Neuron (in vitro differentiated cells): ENCODE results near the gene DMAC2L.

Experiments
- H2AFZ ChIP-seq: one replicate; pipeline ENCODE4 v1.6.1; 2013; ENCODE audit warnings: low read depth, mild to moderate bottlenecking, inconsistent platforms, low read length, moderate library complexity
- H3K27me3 ChIP-seq: one replicate; pipeline ENCODE4 v1.6.1; 2013; ENCODE audit warnings: low read length; ENCODE audit not compliant: insufficient read depth
- H3K36me3 ChIP-seq: one replicate; pipeline ENCODE4 v1.6.1; 2013; ENCODE audit warnings: low read length; ENCODE audit not compliant: insufficient read depth
- H3K4me1 ChIP-seq: one replicate; pipeline ENCODE4 v1.6.1; 2013; ENCODE audit warnings: low read length; ENCODE audit not compliant: insufficient read depth
- H3K4me3 ChIP-seq: 2 replicates; pipeline ENCODE4 v1.5.1; 2013; ENCODE audit warnings: mild to moderate bottlenecking, low read length, moderate library complexity
- H3K9me3 ChIP-seq: one replicate; pipeline ENCODE4 v1.6.1; 2013; ENCODE audit warnings: low read length

DMAC2L gene

GRCh38 chr14:50311972-50312733, at the start of gene DMAC2L, which contains the start of gene L2HGDH:
Gene DMAC2L (plus strand): TSS chr14:50312324. CDS start chr14:50321488, 9,164 bp downstream.
Gene L2HGDH (minus strand): TSS chr14:50312229. CDS start chr14:50312150, 79 bp downstream.
- Histone ChIP-seq H3K9me3 (no peaks in the 10 kb centered on the region), H2AFZ (peak within 1 kb of the TSS; percentile 71), H3K4me1 (peaks cover 10% of the 10 kb centered on the region), H3K36me3 (peaks cover 5% of the 10 kb centered on the region), H3K27me3 (no peaks in the 10 kb centered on the region), H3K4me3 (peak within 1 kb of the TSS; percentile 63)

- Histone ChIP-seq H2AFZ (no peak overlapping the region), H3K4me1 (no peaks in the 10 kb centered on the region), H3K9me3 (no peaks in the 10 kb centered on the region), H3K27me3 (no peaks in the 10 kb centered on the region), H3K36me3 (peaks cover 15% of the 10 kb centered on the region), H3K4me3 (no peak overlapping the region)
These were observed 49.3 kb upstream of the DMAC2L start for GRCh38 chr14:50262865-50263264.

GRCh38 chr14:50263321-50263720, 48.8 kb upstream of the DMAC2L start:
- no peaks in the 10 kb centered on the region for H3K27me3 ChIP-seq

GRCh38 chr14:50265029-50265428, 47.1 kb upstream of the DMAC2L start:
- Histone ChIP-seq H3K4me1 (no peaks in the 10 kb centered on the region), H3K4me3 (no peak overlapping the region), H3K9me3 (no peaks in the 10 kb centered on the region), H3K27me3 (no peaks in the 10 kb centered on the region), H3K36me3 (peaks cover 15% of the 10 kb centered on the region), H2AFZ (no peak overlapping the region)

More at GRCh38 chr14:50263321-50263720, 48.8 kb upstream of the DMAC2L start:
- Histone ChIP-seq H3K36me3 (peaks cover 15% of the 10 kb centered on the region), H3K4me1 (no peaks in the 10 kb centered on the region), H2AFZ (no peak overlapping the region), H3K4me3 (no peak overlapping the region), H3K9me3 (no peaks in the 10 kb centered on the region)

- Histone ChIP-seq H2AFZ (no peak overlapping the region), H3K36me3 (peaks cover 2% of the 10 kb centered on the region), H3K27me3 (no peaks in the 10 kb centered on the region), H3K9me3 (no peaks in the 10 kb centered on the region), H3K4me3 (no peak overlapping the region), H3K4me1 (no peaks in the 10 kb centered on the region)
These were observed 41.2 kb upstream of the DMAC2L start for GRCh38 chr14:50270932-50271331.

GRCh38 chr14:50272498-50272897, 39.6 kb upstream of the DMAC2L start:
- H3K27me3 ChIP-seq, result no peaks in the 10 kb centered on the region
- no peaks in the 10 kb centered on the region for H3K4me1 ChIP-seq
- no peaks in the 10 kb centered on the region for H3K9me3 ChIP-seq
- no peak overlapping the region for H2AFZ ChIP-seq
- no peak overlapping the region for H3K4me3 ChIP-seq
- peaks cover 2% of the 10 kb centered on the region for H3K36me3 ChIP-seq

GRCh38 chr14:50285861-50286260, 26.3 kb upstream of the DMAC2L start:
- Histone ChIP-seq H3K4me3 (no peak overlapping the region), H3K36me3 (peaks cover 6% of the 10 kb centered on the region), H3K27me3 (no peaks in the 10 kb centered on the region), H3K4me1 (no peaks in the 10 kb centered on the region), H3K9me3 (peaks cover 1% of the 10 kb centered on the region), H2AFZ (no peak overlapping the region)

GRCh38 chr14:50288146-50288545, 24.0 kb upstream of the DMAC2L start:
- H3K4me1 ChIP-seq, result no peaks in the 10 kb centered on the region
- H3K9me3 ChIP-seq, result peaks cover 3% of the 10 kb centered on the region
- H2AFZ ChIP-seq, result no peak overlapping the region
- H3K4me3 ChIP-seq, result no peak overlapping the region
- H3K36me3 ChIP-seq, result peaks cover 13% of the 10 kb centered on the region
- no peaks in the 10 kb centered on the region for H3K27me3 ChIP-seq

GRCh38 chr14:50290306-50290705, 21.8 kb upstream of the DMAC2L start:
- Histone ChIP-seq H3K27me3 (no peaks in the 10 kb centered on the region), H3K36me3 (peaks cover 17% of the 10 kb centered on the region), H3K9me3 (peaks cover 3% of the 10 kb centered on the region), H3K4me1 (no peaks in the 10 kb centered on the region), H2AFZ (no peak overlapping the region), H3K4me3 (no peak overlapping the region)

GRCh38 chr14:50299585-50299984, 12.5 kb upstream of the DMAC2L start:
- H3K36me3 ChIP-seq, result peaks cover 8% of the 10 kb centered on the region
- H3K9me3 ChIP-seq, result peaks cover 3% of the 10 kb centered on the region
- no peak overlapping the region for H3K4me3 ChIP-seq
- no peaks in the 10 kb centered on the region for H3K4me1 ChIP-seq
- no peaks in the 10 kb centered on the region for H3K27me3 ChIP-seq
- no peak overlapping the region for H2AFZ ChIP-seq

- peaks cover 3% of the 10 kb centered on the region for H3K9me3 ChIP-seq
- no peaks in the 10 kb centered on the region for H3K4me1 ChIP-seq
- no peak overlapping the region for H3K4me3 ChIP-seq
- H3K36me3 ChIP-seq, result peaks cover 8% of the 10 kb centered on the region
- no peaks in the 10 kb centered on the region for H3K27me3 ChIP-seq
- H2AFZ ChIP-seq, result no peak overlapping the region
These were observed 10.2 kb upstream of the DMAC2L start for GRCh38 chr14:50301914-50302313.

GRCh38 chr14:50303744-50304471, 8.2 kb upstream of the DMAC2L start:
- H3K36me3 ChIP-seq, result peaks cover 8% of the 10 kb centered on the region
- H3K9me3 ChIP-seq, result peaks cover 3% of the 10 kb centered on the region
- H2AFZ ChIP-seq, result no peak overlapping the region
- H3K4me1 ChIP-seq, result no peaks in the 10 kb centered on the region
- no peak overlapping the region for H3K4me3 ChIP-seq
- no peaks in the 10 kb centered on the region for H3K27me3 ChIP-seq

GRCh38 chr14:50308363-50308915, 3.7 kb upstream of the DMAC2L start:
- H3K4me3 ChIP-seq, result no peak overlapping the region
- H3K9me3 ChIP-seq, result no peaks in the 10 kb centered on the region
- no peak overlapping the region for H2AFZ ChIP-seq
- no peaks in the 10 kb centered on the region for H3K27me3 ChIP-seq
- H3K4me1 ChIP-seq, result peaks cover 10% of the 10 kb centered on the region
- H3K36me3 ChIP-seq, result no peaks in the 10 kb centered on the region
